Epithelial cell of esophagus (primary cell): ENCODE data around the gene ACTR3.
"Not testable (repeated sequence)": the region's sequence is repeated elsewhere in the genome, so short reads cannot be mapped to it uniquely, and the experiment has no call there.

Source experiments
- DNase-seq: peaks from one replicate; pipeline ENCODE4 v3.0.0; 2010; ENCODE audit warnings: low read depth
- H3K4me3 ChIP-seq: 2 replicates; pipeline ENCODE4 v1.5.1; 2011; ENCODE audit warnings: mild to moderate bottlenecking, low read length, control low read depth
- CTCF ChIP-seq: IDR thresholded peaks from 2 replicates; pipeline ENCODE4 v1.5.1; 2011; ENCODE audit warnings: low read depth, mild to moderate bottlenecking, low read length, control low read depth, inconsistent platforms; ENCODE audit not compliant: insufficient read depth; ENCODE audit errors: missing control alignments

ACTR3 gene

DNA sequence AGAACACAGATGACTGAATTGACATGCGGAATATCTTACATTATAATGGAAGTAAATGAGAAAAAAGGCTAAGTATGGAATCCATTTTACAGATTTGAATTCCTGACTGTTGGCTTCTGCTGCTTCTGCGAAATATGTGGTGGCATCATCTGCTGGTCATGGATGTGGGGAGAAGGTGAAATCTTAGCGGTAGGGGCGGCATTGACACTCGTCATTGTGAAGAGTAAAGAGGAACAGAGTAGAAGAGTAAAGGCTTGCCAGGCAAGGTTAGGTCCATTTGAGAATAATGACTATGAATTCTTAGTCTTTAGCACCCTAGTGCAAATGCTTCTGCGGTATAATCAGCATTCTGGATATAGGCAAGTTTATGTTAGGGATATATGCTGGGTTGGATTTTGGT, 32.4 kb downstream of the ACTR3 start:
- DNase-seq = no peak
- no peak for TF ChIP-seq CTCF
- H3K4me3 ChIP-seq = no peak overlapping the region

- no peak overlapping the region for H3K4me3 ChIP-seq
- no peak for TF ChIP-seq CTCF
- DNase-seq = no peak
These were observed 32.9 kb downstream of the ACTR3 start for GRCh38 chr2:113922784-113923183.

DNA sequence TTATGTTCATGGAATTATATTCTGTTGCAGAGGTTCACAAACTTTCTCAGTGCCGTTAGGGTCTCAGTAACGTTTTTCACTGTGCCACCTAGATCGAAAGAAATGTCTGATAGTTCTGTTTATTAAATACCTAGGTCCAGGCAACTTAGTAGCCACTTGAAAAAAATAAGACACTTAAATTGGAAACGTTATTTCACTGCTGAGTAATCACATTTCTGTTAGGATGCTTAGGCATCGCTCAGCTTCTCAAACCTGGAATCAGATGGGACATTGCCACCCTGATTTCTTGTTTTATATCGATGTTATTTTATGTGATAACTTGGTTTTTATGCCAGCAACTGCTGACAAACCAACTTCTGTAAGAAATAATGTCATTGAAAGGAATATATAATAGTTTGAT, 36.0 kb downstream of the ACTR3 start:
- no peak overlapping the region for H3K4me3 ChIP-seq
- TF ChIP-seq CTCF = no peak
- DNase-seq = no peak

- no peak overlapping the region for H3K4me3 ChIP-seq
- DNase-seq = no peak
These were observed 36.4 kb downstream of the ACTR3 start for GRCh38 chr2:113926314-113926713.

GRCh38 chr2:113930448-113930847, 40.6 kb downstream of the ACTR3 start:
- H3K4me3 ChIP-seq = no peak overlapping the region
- TF ChIP-seq CTCF = no peak
- DNase-seq = no peak

More at GRCh38 chr2:113926314-113926713, 36.4 kb downstream of the ACTR3 start:
- TF ChIP-seq CTCF = no peak

DNA sequence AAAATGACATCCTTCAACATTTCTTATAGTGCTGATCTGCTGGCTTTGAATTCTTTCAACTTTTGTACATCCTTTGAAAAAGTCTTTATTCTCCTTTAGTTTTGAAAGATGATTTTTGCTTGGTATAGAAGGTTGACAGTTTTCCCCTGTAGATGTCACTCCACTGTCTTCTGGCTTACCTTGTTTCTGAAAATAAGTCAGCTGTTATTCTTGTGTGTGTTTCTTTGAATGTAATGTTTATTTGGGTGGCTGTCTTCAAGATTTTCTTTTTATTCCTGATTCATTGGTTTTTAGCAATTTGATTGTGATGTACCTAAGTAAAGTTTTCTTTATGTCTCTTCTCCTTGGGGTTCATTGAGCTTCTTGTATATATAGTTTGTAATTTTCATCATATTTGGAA, 47.6 kb downstream of the ACTR3 start:
- H3K4me3 ChIP-seq = no peak overlapping the region
- no peak for TF ChIP-seq CTCF
- no peak for DNase-seq

- TF ChIP-seq CTCF = no peak
- no peak overlapping the region for H3K4me3 ChIP-seq
- no peak for DNase-seq
These were observed 51.0 kb downstream of the ACTR3 start for GRCh38 chr2:113940891-113941290.

GRCh38 chr2:113945784-113946183, 55.9 kb downstream of the ACTR3 start:
- not testable (repeated sequence) for H3K4me3 ChIP-seq, DNase-seq

DNA sequence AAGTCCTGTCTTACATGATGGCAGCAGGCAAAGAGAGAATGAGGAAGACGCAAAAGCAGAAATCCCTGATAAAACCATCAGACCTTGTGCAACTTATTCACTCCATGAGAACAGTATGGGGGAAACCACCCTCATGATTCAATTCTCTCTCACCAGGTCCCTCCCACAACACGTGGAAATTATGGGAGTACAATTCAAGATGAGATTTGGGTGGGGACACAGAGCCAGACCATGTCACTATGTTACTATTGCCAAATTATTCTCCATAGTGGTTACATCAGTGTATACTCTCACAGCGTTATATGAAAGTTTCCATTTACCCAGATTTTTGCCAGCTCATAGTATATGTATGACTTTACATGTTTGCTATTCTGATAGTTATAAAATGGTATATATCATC, 61.0 kb downstream of the ACTR3 start:
- not testable (repeated sequence) for DNase-seq, H3K4me3 ChIP-seq
